GM12873 (cell line): ENCODE results near the gene ZNF385B.

Source experiments
- CTCF ChIP-seq: IDR thresholded peaks from 2 replicates; pipeline ENCODE4 v1.5.1; 2012; ENCODE audit warnings: low read depth, mild to moderate bottlenecking, moderate library complexity, low read length, control low read depth; ENCODE audit not compliant: insufficient read depth; ENCODE audit errors: missing control alignments

The ZNF385B gene

GRCh38 chr2:179664972-179665812 lies 196.2 kb downstream of the ZNF385B start:
- TF ChIP-seq CTCF = no peak

GRCh38 chr2:179661986-179662385 lies 199.4 kb downstream of the ZNF385B start:
- TF ChIP-seq CTCF = no peak

- TF ChIP-seq CTCF = no peak
Observed at GRCh38 chr2:179657068-179657595, 204.3 kb downstream of the ZNF385B start.

- TF ChIP-seq CTCF = no peak
Observed at GRCh38 chr2:179655627-179656026, 205.8 kb downstream of the ZNF385B start.

GRCh38 chr2:179654806-179655205 lies 206.6 kb downstream of the ZNF385B start:
- no peak for TF ChIP-seq CTCF

GRCh38 chr2:179652296-179652695 lies 209.1 kb downstream of the ZNF385B start:
- TF ChIP-seq CTCF = no peak

- no peak for TF ChIP-seq CTCF
Observed at GRCh38 chr2:179650420-179650819, 211.0 kb downstream of the ZNF385B start.
